HG03280 (cell line): ENCODE data around the gene RRP1B.
"Not testable (repeated sequence)": the region's sequence is repeated elsewhere in the genome, so short reads cannot be mapped to it uniquely, and the experiment has no call there.

Experiments
- ATAC-seq: cut with Tn5 transposase; IDR thresholded peaks from one replicate; pipeline ENCODE4 v1.9.1; 2021; ENCODE audit warnings: mild to moderate bottlenecking, moderate library complexity; ENCODE audit not compliant: unreplicated experiment

The RRP1B gene

DNA sequence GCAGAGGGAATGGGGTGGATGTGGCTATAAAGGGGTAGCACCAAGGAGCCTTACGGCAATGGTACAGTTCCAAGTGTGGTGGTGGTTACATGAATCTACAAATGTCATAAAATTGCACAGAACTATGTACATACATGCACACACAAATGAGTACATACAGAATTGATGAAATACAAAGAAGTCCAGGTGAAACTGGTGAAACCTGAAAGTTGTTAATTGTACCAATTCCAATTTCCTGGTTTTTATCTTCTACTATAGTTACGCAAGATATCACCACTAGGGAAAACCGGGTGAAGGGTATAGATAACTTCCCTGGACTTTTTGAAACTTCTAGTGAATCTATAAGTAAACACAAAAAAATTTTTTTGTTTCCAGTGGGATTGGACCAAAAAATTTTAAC lies 19.0 kb upstream of the RRP1B start:
- no peak for ATAC-seq

DNA sequence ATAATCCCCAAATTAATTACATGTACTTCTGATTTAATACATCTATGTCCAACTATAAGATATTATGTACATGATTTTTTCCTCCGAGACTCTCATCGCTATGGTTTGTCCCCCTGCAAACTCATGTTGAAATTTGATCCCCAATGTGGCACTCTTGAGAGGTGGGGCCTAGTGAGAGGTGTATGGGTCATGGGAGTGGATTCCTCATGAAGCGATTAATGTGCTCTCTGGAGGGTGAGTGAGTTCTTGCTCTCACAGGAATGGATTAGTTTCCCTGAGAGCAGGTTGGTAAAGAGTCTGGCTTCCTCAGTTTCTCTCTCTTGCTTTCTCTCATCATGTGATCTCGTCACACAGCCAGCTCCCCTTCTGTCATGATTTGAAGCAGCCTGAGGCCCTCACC lies 16.2 kb upstream of the RRP1B start:
- no peak for ATAC-seq

DNA sequence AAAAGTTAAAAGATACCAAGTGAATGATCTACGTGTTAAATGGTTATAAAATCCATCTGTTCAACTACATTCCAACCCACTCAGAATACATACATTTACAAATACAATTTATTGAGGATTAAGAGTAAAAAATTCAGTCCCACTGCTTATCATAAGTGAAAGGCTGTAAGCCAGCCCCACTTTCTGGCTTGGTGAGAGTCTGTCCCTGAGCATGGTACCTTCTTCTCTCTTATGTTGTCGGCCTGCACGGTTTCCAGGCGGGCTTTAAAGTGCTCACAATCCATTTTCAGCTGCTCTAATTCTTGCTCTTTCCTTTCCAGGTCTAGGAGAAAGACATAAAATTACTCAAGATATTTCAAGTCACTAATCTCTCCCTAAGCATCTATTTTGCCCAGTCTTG lies 15.3 kb upstream of the RRP1B start:
- ATAC-seq: no peak

DNA sequence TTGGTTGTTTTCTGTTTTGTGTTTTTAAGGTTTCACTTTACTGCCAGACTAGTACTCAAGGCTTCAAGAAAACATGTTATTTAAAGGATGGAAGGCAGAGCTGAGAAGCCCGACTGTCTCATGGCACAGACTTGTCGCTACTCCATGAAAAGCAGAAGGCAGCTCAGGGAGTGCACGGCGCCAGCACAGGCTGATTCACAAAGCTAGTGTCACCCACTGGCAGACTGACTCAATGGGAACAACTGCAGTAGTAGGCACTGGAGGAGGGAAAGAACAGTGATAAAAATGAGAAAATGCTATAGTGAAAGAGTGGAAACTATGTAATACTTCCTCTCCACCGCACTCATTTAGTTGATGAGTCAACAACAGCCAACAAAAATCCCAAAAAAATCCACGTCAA lies 14.8 kb upstream of the RRP1B start:
- ATAC-seq: no peak

DNA sequence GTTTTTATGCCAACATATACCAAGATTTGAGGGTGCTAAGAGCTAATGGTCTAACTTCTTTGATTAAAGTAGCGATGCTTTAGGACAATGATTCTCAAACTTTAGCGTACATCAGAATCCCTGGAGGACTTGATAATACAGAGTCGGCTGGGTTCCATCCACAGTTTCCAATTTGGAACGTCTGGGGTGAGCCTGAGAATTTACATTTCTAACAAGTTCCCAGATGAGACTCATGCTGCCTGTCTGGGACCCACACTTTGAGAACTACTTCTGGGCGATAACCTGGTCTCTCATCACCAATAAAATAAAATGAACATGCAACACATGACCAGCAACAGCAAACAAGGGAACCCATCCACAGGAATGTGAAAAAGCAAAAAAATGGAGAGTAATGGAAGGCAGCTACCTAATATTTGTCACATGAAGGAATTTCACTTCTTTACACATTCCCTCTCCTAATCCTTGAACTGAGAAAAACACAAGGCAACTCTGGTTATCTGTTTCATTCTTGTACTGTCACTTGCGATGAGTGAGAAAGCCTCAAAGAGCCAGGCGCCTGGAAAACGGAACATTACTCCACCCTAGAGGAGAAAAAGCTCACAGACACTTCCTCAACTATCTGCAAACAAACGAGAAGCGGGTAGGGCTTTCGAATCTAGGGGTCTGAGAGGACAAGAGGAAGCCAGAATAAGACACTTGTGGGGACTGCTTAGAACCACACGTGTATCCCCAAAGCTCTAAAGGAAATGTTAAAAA lies 14.0 kb upstream of the RRP1B start:
- no peak for ATAC-seq

DNA sequence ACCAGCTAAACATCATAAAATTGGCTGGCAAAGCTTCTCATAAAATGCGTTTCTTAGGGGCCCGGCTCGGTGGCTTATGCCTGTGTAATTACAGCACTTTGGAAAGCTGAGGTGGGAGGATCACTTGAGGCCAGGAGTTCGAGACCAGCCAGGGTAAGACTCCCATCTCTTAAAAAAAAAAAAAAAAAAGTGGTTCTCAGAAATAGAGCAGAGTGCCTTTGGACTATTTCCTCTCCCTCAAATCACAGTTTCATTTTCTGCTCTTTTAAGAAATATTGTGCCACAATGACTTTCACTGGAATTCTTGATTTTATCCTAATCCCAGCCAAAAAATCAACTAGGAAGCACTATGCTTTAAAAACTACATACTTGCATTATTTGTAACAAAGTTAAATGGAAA lies 13.4 kb upstream of the RRP1B start:
- no peak for ATAC-seq

DNA sequence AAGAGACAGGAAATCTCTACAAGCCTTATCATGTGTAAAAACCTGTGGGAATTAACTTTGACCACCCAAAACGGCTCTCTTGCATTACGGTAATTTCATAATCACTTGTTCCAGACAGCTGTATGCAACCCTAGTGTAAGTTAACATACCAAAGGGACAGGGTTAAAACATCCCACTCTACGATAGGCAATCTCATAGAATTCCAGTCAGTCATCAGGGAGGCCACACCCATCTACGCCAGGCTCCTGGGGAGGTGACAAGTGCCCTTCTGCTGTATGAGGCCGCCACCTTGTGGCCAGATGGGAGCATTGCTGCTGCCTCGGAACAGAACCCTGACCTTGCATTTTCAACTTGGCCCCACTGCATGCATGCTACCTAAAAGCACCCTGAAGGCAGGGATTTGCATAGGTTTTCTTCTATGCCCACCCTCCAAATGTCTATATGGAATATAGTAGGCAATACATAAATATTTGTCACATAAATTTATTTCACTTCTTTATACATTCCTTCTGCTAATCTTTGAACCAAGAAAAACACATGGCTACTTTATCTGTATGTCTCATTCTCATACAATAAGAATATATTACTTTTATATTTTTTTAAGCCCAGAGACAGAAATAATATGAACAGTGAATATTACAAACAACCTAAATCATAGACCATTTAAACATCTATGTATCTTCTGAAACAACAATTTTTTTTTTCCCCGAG lies 12.7 kb upstream of the RRP1B start:
- peak; percentile 74 for ATAC-seq

DNA sequence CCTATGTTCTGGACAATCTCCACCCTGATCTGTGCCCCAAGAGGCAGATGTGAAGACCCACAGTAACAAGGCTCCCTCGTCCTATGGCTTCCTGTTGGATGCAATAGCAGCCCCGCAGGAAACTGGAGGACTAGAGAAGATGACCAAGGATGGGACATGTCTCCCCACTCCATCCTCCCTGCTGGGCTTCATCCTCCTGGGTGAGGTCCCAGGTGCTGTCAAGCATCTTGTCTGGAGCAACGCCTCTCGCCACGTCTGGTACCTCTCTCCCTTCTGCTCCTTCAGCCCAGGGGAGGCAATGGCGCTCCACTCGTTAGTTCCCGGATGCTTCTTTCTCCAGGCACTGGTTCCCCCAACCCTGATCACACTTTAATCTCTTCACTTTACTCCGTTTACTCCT lies 11.2 kb upstream of the RRP1B start:
- ATAC-seq: no peak

DNA sequence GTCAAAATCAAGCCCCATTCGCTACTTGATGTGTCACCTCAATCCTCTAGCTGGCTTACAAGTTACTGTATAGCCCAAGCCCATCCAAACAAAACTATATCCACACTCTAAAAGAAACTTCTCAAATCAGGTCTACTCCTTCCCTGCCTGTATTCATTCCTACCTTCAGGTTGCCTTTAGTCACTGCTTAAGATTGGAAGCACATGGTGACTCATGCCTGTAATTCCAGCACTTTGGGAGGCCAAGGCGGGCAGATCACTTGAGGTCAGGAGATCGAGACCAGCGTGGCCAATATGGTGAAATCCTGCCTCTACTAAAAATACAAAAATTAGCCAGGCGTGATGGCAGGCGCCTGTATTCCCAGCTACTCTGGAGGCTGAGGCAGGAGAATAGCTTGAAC lies 7.4 kb upstream of the RRP1B start:
- not testable (repeated sequence) for ATAC-seq

DNA sequence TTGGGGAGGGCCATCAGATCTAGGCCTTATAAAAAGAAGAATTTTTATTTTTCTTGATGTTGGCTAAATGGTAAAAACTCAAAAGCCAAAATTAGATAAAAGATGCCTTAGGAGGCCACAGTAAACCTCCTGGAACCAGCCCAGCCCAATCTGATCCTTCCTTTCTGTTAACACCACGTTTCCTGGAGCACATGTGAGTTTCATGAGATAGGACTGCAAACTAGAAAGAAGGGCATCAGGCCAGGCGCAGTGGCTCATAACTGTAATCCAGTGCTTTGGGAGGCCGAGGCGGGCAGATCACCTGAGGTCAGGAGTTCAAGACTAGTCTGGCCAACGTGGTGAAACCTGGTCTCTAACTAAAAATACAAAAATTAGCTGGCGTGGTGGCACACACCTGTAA lies 6.7 kb upstream of the RRP1B start:
- ATAC-seq: no peak

DNA sequence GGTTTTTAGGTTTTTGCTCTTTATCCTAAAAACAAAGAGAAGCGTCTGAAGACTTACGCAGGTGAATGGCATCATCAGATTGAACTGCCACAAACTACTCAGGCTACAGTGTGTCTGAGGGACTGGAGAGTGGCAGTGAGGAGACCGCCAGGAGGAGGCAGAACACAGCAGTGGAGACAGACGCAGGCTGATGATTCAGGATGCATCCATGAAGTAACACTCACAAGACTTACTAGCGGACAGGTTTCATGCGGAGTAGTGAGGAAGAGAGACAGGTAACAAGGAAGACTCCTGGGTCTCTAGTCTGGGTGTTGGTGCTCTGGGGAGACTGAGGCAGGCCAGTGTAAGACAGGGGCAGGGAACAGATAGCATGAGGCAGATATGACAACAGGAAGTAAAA lies 5.7 kb upstream of the RRP1B start:
- ATAC-seq: no peak

DNA sequence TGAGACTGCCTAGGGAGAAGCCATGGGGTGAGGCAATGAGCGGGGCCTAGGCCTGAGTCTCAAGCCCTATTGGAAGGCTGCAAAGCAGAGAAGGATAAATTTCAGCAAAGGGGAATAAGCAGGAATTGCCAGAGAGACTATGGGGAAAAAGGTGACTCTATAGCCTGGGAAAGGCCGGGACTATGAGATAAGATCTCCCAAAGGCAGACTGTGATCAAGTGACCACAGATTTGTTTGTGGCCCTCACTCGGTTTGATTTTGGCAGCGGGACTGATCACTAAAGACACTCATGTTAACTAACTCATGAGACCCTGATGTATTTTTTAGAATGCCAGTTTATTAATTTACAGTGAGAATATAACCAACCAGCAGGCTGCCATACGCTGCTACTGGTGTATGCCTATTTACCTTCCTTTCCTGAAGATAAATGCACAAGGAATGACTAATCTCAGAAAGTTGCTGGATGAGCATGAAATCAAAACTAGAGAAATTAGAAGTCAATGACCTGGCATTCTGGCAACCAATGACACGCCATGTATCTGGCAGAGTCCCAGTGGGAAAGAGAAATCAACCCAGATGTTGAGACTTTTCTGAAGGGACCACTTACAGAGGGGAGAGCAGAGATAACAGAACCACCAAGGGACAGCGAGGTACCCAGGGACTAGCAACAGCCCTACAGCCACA lies 4.4 kb upstream of the RRP1B start:
- no peak for ATAC-seq

DNA sequence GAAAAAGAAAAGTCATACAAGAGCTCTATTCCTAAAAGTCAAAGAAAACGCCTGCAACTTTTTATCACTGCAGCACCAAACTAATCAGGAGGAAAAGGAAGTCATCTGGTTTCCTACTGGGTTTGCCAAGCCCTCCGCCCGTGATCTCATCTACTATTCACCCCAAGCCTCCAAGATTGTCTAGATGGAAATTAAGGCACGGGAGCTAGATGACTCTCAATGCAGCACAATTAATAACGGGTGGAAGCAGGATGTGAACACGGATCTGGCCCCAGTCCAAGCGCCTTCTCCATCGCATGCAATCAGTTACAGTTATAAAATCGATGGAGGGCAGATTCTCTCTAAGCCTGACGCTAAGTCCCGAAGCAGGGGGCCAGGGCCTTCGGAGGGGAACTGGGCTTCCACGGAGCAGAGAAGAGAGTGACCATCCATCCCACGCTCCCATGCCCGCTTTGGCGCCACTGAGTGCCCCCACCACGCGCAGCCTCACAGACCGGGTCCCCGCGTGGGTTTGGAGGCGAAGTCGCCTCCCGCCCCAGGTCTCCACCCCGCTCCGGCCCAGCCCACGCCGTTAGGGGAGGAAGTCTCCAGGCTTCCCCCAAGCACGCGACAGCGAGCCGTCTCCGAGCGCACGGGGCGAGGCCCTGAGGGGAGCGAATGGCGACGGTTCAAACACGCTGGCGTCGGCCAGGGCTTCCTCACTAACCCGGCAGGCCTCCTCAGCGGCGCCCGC lies 1.8 kb upstream of the RRP1B start:
- ATAC-seq: no peak

DNA sequence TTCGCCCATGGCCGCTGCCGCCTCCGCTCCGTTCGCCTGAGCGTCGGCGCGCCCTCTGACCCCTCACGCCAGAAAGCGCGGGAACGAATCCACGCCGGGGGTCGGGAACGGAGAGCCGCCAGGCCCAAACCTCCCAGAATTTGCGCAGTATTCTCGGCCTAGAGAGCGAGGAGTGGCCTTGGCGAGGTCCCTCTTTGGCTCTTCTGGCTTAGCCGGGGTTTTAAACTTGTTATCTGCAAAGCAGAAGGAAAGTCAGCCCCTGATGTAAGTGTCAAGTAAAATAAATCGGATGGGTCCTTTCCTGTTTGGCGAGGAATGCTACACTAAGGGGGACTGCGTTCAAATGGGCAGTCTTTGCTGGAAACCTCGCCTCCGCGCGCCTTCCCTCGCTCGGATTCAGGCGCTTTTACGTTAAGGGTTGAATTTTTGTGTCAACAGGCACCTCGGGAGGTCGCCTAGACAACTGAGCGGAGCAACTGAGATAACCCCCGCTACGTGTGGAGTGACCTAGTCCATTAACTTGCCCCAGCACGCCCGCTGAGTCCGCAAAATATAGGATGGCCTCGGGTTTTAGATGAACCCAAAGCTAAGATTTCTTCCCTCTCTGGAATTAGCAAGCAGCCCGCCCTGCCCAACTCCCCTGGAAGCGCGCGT lies 1.1 kb upstream of the RRP1B start:
- no peak for ATAC-seq

DNA sequence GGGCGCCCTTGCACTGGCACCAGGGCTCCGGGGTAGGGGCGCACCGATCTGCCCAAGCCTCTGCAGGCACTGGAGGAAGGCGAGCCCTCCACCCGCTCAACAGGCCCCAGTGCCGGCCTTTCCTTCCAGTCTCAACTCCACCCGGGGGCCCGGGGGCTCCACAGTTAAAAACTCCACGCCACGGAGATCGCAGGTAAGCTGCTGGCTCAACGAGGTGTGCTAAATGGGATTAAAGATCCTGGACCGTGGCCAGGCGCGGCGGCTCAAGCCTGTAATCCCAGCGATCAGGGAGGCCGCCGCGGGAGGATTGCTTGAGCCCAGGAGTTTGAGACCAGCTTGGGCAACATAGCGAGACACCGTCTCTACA lies 608 bp upstream of the RRP1B start:
- no peak for ATAC-seq

DNA sequence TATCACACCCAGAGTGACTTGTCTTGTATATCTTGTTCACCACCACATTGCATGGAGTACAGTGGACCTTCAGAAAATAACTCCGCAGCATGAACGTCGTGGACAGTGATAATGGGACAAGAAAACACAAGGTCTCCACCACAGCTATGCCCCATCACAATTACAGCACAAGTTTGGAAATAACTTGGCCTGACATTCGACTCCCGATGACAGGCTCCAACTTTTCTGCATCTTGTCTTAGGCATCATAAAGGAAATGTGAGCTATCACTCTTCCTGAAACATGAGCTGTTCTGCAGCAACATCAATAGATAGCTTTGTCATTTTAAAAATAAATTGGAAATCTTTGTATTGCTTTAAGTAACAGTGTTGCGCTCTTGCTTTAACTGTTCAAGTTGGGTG lies 2.9 kb downstream of the RRP1B start:
- no peak for ATAC-seq

DNA sequence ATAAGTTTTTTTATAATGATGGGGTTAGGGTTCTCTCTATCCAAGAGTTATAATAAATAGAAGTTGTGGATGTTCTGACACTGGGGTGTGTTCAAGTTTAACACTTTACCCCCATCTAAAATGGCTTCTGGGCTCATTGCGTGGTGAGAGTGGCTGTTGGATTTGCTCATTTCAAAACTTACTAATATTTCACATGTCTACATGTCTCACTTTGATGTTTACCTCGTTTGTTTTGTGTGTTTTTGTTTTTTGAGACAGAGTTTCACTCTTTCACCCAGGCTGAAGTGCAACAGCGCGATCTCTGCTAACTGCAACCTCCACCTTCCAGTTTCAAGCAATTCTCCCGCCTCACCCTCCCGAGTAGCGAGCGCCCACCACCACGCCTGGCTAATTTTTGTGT lies 3.7 kb downstream of the RRP1B start:
- ATAC-seq: no peak

DNA sequence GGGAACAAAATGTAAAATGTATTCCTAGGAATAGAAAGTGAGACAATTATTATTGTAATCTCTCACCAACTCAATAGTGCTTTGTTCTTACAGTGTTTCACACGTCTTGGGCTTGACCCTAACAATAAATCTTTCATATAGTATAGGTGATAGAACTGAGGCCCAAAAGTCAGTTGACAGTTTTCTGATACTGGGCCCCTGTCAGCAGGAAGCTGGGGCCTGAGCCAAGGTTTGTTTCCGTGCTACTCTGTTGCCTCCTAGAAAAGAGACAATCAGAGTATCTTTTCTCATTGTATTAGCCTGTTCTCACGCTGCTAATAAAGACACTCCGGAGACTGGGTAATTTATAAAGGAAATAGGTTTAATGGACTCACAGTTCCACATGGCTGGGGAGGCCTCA lies 5.0 kb downstream of the RRP1B start:
- no peak for ATAC-seq

DNA sequence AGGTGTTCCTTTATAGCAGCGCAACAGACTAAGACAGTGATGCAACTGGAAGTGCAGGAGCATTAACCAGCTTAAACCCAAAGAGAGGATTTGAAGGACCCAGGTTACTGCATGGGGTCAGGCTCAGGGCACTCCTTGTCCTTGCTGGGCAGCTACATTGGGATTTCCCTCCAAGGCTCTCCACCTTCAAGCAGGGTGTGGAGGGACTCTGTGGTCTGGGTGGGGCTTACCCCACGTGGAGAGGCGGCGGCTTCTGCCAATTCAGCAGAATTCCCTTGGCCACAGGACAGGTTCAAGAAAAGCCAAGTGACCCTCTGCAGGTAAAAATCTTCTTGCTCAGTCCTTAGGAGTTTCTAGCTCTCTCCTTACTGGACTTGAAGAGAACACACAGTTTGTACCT lies 6.5 kb downstream of the RRP1B start:
- no peak for ATAC-seq

DNA sequence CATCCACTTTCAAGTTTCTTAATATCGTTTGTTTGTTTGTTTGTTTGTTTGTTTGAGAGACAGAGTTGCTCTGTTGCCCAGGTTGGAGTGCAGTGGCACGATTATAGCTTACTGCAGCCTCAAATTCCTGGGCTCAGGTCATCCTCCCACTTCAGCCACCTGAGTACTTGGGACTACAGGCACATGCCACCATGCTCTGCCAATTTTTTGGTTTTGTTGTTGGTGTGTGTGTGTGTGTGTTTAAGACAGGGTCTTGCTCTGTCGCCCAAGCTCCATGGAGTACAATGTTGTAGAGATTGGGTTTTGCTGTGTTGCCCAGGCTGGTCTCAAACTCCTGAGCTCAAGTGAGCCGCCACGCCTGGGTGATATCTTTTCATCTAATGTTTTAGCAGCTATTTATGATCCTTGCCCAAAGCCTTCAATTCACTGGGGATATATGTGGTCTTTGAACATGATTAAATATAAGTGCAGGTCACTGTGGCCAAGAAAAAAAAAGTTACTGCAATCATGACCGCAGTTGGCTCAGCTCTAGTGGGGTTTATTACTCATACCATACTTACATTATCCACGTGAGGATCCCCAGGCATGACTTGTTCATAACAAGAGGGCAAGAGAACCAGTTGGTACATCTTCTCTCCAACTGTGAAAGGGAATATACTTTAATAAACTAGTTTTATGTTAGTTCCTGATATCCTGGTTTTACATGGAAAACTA lies 8.0 kb downstream of the RRP1B start:
- ATAC-seq: no peak
